GM18517 (cell line): ENCODE measurements around the gene URGCP.
A peak's percentile ranks its signal among the peaks of the same experiment; 100 is the strongest.

Source experiments
- ATAC-seq: cut with Tn5 transposase; IDR thresholded peaks from one replicate; pipeline ENCODE4 v1.9.1; 2021; ENCODE audit warnings: mild to moderate bottlenecking, moderate library complexity; ENCODE audit not compliant: unreplicated experiment

The URGCP gene

GRCh38 chr7:43876241-43876640, 30.2 kb downstream of the URGCP start:
- no peak for ATAC-seq

GRCh38 chr7:43873300-43873699, 33.1 kb downstream of the URGCP start:
- ATAC-seq, result no peak

- no peak for ATAC-seq
These were observed 33.8 kb downstream of the URGCP start for GRCh38 chr7:43872406-43873110.

- ATAC-seq, result no peak
These were observed 35.3 kb downstream of the URGCP start for GRCh38 chr7:43871064-43871463.

- no peak for ATAC-seq
These were observed 36.1 kb downstream of the URGCP start for GRCh38 chr7:43870316-43870715.

GRCh38 chr7:43869867-43870240, 36.5 kb downstream of the URGCP start:
- no peak for ATAC-seq

- peak; percentile 84 for ATAC-seq
These were observed 37.2 kb downstream of the URGCP start, which contains the start of gene MRPS24 for GRCh38 chr7:43869006-43869866. Gene MRPS24 (minus strand): TSS chr7:43869517. CDS start chr7:43869495, 22 bp downstream.

- no peak for ATAC-seq
These were observed 37.8 kb downstream of the URGCP start for GRCh38 chr7:43868681-43869005.

- no peak for ATAC-seq
These were observed 38.2 kb downstream of the URGCP start for GRCh38 chr7:43868181-43868580.

- ATAC-seq, result no peak
These were observed 41.1 kb downstream of the URGCP start for GRCh38 chr7:43865277-43865676.

GRCh38 chr7:43864126-43864525, 42.3 kb downstream of the URGCP start:
- ATAC-seq, result no peak

GRCh38 chr7:43856996-43857395, 49.4 kb downstream of the URGCP start:
- no peak for ATAC-seq

GRCh38 chr7:43856316-43856715, 50.1 kb downstream of the URGCP start:
- ATAC-seq, result no peak

- ATAC-seq, result no peak
These were observed 51.2 kb downstream of the URGCP start for GRCh38 chr7:43855176-43855575.

GRCh38 chr7:43851805-43852204, 54.6 kb downstream of the URGCP start:
- no peak for ATAC-seq

GRCh38 chr7:43850348-43851116, 55.9 kb downstream of the URGCP start:
- ATAC-seq, result no peak

GRCh38 chr7:43849047-43849446, 57.3 kb downstream of the URGCP start:
- ATAC-seq, result no peak

GRCh38 chr7:43847496-43847895, 58.9 kb downstream of the URGCP start:
- ATAC-seq, result no peak

- no peak for ATAC-seq
These were observed 61.7 kb downstream of the URGCP start for GRCh38 chr7:43844662-43845061.

- ATAC-seq, result no peak
These were observed 62.1 kb downstream of the URGCP start for GRCh38 chr7:43844257-43844656.

GRCh38 chr7:43843296-43843695, 63.1 kb downstream of the URGCP start:
- ATAC-seq, result no peak
